Activated T-cell treated with anti-CD3 and anti-CD28 coated beads, Interleukin-2, amount 50 U/mL, for 24 hours (primary cell): Measurements from ENCODE around the gene SELP.

Experiments
- DNase-seq: peaks from one replicate; pipeline ENCODE4 v3.0.0-alpha.2; 2020
- H3K27ac Mint-ChIP-seq: 2 replicates; pipeline ENCODE4 v1.8.0; 2020; ENCODE audit warnings: mild to moderate bottlenecking, mixed read lengths
- H3K27me3 Mint-ChIP-seq: 2 replicates; pipeline ENCODE4 v1.8.0; 2020; ENCODE audit warnings: mixed read lengths
- H3K36me3 Mint-ChIP-seq: 2 replicates; pipeline ENCODE4 v1.8.0; 2020; ENCODE audit warnings: low read depth, mixed read lengths
- H3K4me1 Mint-ChIP-seq: 2 replicates; pipeline ENCODE4 v1.8.0; 2020; ENCODE audit warnings: low read depth, mixed read lengths
- H3K4me3 Mint-ChIP-seq: 2 replicates; pipeline ENCODE4 v1.8.0; 2020; ENCODE audit warnings: mild to moderate bottlenecking, moderate library complexity, mixed read lengths
- H3K9me3 Mint-ChIP-seq: 2 replicates; pipeline ENCODE4 v1.8.0; 2020; ENCODE audit warnings: mixed read lengths

Gene SELP

GRCh38 chr1:169647512-169647911 lies 17.6 kb upstream of the SELP start:
- H3K27ac Mint-ChIP-seq: peak overlapping the region; percentile 81
- H3K4me3 Mint-ChIP-seq: no peak overlapping the region

GRCh38 chr1:169644297-169644696 lies 14.4 kb upstream of the SELP start:
- Mint-ChIP-seq H3K4me3 (no peak overlapping the region), H3K4me1 (peaks cover 38% of the 10 kb centered on the region), H3K9me3 (peaks cover 6% of the 10 kb centered on the region), H3K36me3 (peaks cover 5% of the 10 kb centered on the region), H3K27ac (no peak overlapping the region), H3K27me3 (no peaks in the 10 kb centered on the region)
- no peak for DNase-seq

More at GRCh38 chr1:169647512-169647911, 17.6 kb upstream of the SELP start:
- no peak for DNase-seq
- H3K4me1 Mint-ChIP-seq: peaks cover 42% of the 10 kb centered on the region
- peaks cover 5% of the 10 kb centered on the region for H3K36me3 Mint-ChIP-seq
- no peaks in the 10 kb centered on the region for H3K27me3 Mint-ChIP-seq
- peaks cover 13% of the 10 kb centered on the region for H3K9me3 Mint-ChIP-seq

GRCh38 chr1:169634877-169635276 lies 5.0 kb upstream of the SELP start:
- DNase-seq: no peak
- Mint-ChIP-seq H3K4me3 (no peak overlapping the region), H3K36me3 (peaks cover 10% of the 10 kb centered on the region), H3K27ac (no peak overlapping the region), H3K9me3 (peaks cover 24% of the 10 kb centered on the region), H3K4me1 (peaks cover 22% of the 10 kb centered on the region), H3K27me3 (no peaks in the 10 kb centered on the region)

- H3K27me3 Mint-ChIP-seq: no peaks in the 10 kb centered on the region
- no peak for DNase-seq
- peaks cover 10% of the 10 kb centered on the region for H3K36me3 Mint-ChIP-seq
- no peak overlapping the region for H3K4me3 Mint-ChIP-seq
- H3K9me3 Mint-ChIP-seq: peaks cover 24% of the 10 kb centered on the region
- peaks cover 23% of the 10 kb centered on the region for H3K4me1 Mint-ChIP-seq
- H3K27ac Mint-ChIP-seq: no peak overlapping the region
These were observed 4.2 kb upstream of the SELP start for GRCh38 chr1:169634145-169634544.

- Mint-ChIP-seq H3K4me1 (peaks cover 41% of the 10 kb centered on the region), H3K27me3 (no peaks in the 10 kb centered on the region), H3K27ac (no peak overlapping the region), H3K4me3 (no peak overlapping the region), H3K9me3 (peaks cover 19% of the 10 kb centered on the region), H3K36me3 (peaks cover 10% of the 10 kb centered on the region)
- no peak for DNase-seq
These were observed 1.3 kb upstream of the SELP start for GRCh38 chr1:169631249-169631648.

- Mint-ChIP-seq H3K27ac (peak overlapping the region; percentile 10), H3K9me3 (peaks cover 2% of the 10 kb centered on the region), H3K4me1 (peaks cover 68% of the 10 kb centered on the region)
These were observed 5.0 kb downstream of the SELP start for GRCh38 chr1:169624912-169625311.

GRCh38 chr1:169624122-169624521 lies 5.8 kb downstream of the SELP start:
- Mint-ChIP-seq H3K36me3 (no peaks in the 10 kb centered on the region), H3K4me1 (peaks cover 61% of the 10 kb centered on the region), H3K9me3 (peaks cover 2% of the 10 kb centered on the region), H3K4me3 (no peak overlapping the region), H3K27ac (no peak overlapping the region), H3K27me3 (no peaks in the 10 kb centered on the region)
- DNase-seq: no peak

More at GRCh38 chr1:169624912-169625311, 5.0 kb downstream of the SELP start:
- H3K4me3 Mint-ChIP-seq: no peak overlapping the region
- no peaks in the 10 kb centered on the region for H3K27me3 Mint-ChIP-seq
- H3K36me3 Mint-ChIP-seq: no peaks in the 10 kb centered on the region
- no peak for DNase-seq

- no peak for DNase-seq
- no peaks in the 10 kb centered on the region for H3K27me3 Mint-ChIP-seq
- no peak overlapping the region for H3K4me3 Mint-ChIP-seq
- peaks cover 55% of the 10 kb centered on the region for H3K4me1 Mint-ChIP-seq
- H3K36me3 Mint-ChIP-seq: no peaks in the 10 kb centered on the region
- peaks cover 2% of the 10 kb centered on the region for H3K9me3 Mint-ChIP-seq
- H3K27ac Mint-ChIP-seq: peak overlapping the region; percentile 73
These were observed 6.6 kb downstream of the SELP start for GRCh38 chr1:169623132-169623926.

- DNase-seq: no peak
- Mint-ChIP-seq H3K36me3 (no peaks in the 10 kb centered on the region), H3K9me3 (no peaks in the 10 kb centered on the region), H3K4me1 (peaks cover 45% of the 10 kb centered on the region), H3K27ac (no peak overlapping the region), H3K27me3 (no peaks in the 10 kb centered on the region), H3K4me3 (no peak overlapping the region)
These were observed 9.4 kb downstream of the SELP start for GRCh38 chr1:169620565-169620964.

- Mint-ChIP-seq H3K27ac (no peak overlapping the region), H3K9me3 (no peaks in the 10 kb centered on the region), H3K36me3 (no peaks in the 10 kb centered on the region), H3K4me1 (peaks cover 28% of the 10 kb centered on the region), H3K27me3 (no peaks in the 10 kb centered on the region), H3K4me3 (no peak overlapping the region)
- DNase-seq: no peak
These were observed 11.6 kb downstream of the SELP start for GRCh38 chr1:169618367-169618766.

GRCh38 chr1:169615803-169616202 lies 14.1 kb downstream of the SELP start:
- Mint-ChIP-seq H3K9me3 (no peaks in the 10 kb centered on the region), H3K27ac (no peak overlapping the region), H3K27me3 (no peaks in the 10 kb centered on the region), H3K4me3 (no peak overlapping the region), H3K4me1 (peaks cover 27% of the 10 kb centered on the region), H3K36me3 (no peaks in the 10 kb centered on the region)
- no peak for DNase-seq

- Mint-ChIP-seq H3K36me3 (no peaks in the 10 kb centered on the region), H3K27ac (no peak overlapping the region), H3K27me3 (no peaks in the 10 kb centered on the region), H3K4me1 (peaks cover 24% of the 10 kb centered on the region), H3K9me3 (no peaks in the 10 kb centered on the region), H3K4me3 (no peak overlapping the region)
- DNase-seq: no peak
These were observed 19.1 kb downstream of the SELP start for GRCh38 chr1:169610858-169611257.

GRCh38 chr1:169610108-169610507 lies 19.8 kb downstream of the SELP start:
- Mint-ChIP-seq H3K36me3 (no peaks in the 10 kb centered on the region), H3K4me3 (no peak overlapping the region), H3K27me3 (no peaks in the 10 kb centered on the region), H3K27ac (no peak overlapping the region), H3K9me3 (no peaks in the 10 kb centered on the region), H3K4me1 (peaks cover 24% of the 10 kb centered on the region)
- no peak for DNase-seq

GRCh38 chr1:169608226-169608625 lies 21.7 kb downstream of the SELP start:
- DNase-seq: no peak
- no peaks in the 10 kb centered on the region for H3K9me3 Mint-ChIP-seq
- H3K4me3 Mint-ChIP-seq: no peak overlapping the region
- H3K36me3 Mint-ChIP-seq: no peaks in the 10 kb centered on the region
- no peaks in the 10 kb centered on the region for H3K27me3 Mint-ChIP-seq
- H3K4me1 Mint-ChIP-seq: peaks cover 39% of the 10 kb centered on the region
- no peak overlapping the region for H3K27ac Mint-ChIP-seq

GRCh38 chr1:169604781-169605560 lies 25.0 kb downstream of the SELP start:
- Mint-ChIP-seq H3K4me3 (peak overlapping the region; percentile 4), H3K9me3 (peaks cover 4% of the 10 kb centered on the region), H3K27ac (peak overlapping the region; percentile 86), H3K27me3 (no peaks in the 10 kb centered on the region), H3K4me1 (peaks cover 61% of the 10 kb centered on the region), H3K36me3 (no peaks in the 10 kb centered on the region)
- peak; percentile 45 for DNase-seq
